Measurements from ENCODE around the gene LCE3A. TPM values are rescaled to one million over a fixed set of nuclear protein-coding genes. Genes with fewer than 3 reads are reported as not detected.

The LCE3A gene
- total and polyA plus RNA-seq, 2 of the 8 experiments (the other 6 are each of a cell fraction or from before 2014, with no cell fraction given) = not detected

DNA sequence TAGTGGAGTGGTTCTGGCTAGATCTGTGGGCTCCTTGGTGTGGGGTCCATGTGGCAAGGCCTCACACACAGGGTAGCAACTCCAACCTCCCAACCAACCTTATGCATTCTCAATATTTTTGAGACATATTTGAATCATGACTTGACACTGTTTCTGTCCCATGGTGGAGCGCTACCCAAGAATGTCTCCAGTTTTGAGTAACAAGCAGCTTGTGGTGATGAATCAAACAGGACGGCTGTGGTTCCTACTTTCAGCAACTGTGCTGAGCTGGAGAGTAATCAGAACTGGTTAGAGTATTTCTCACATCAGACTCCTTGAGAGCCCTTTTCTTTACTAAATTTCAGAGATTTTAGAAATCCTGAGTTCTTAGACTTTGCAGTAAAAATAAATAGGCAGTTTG lies 45.7 kb downstream of the LCE3A start:
- FAIRE-seq = no peak

More for the DNA sequence above, 45.7 kb downstream of the LCE3A start:
- Histone ChIP-seq H3K14ac (ENCODE audit: insufficient read length) (no peak overlapping the region), H3K4me3 (ENCODE audit: extremely low read depth in 1 of 4, insufficient read depth in 2 of 4, low read depth in 3 of 4, low read length in 4 of 4) (no peak overlapping the region), H4K91ac (replicated peaks; ENCODE audit: insufficient read length, low read length) (no peak overlapping the region), H2BK120ac (replicated peaks; ENCODE audit: low read depth, low read length) (no peak overlapping the region), H3K9me3 (ENCODE audit: insufficient read depth in 2 of 2, low read depth in 1 of 2, low read length in 1 of 2) (peaks cover 65 to 84% of the 10 kb centered on the region in 2 experiments), H3K4me1 (replicated peaks in 1 of 4; ENCODE audit: control insufficient read depth in 3 of 4, insufficient read depth in 4 of 4, low read length in 3 of 4) (no peaks in the 10 kb centered on the region), H4K8ac (ENCODE audit: extremely low read depth, insufficient read depth, low read length) (no peak overlapping the region), H3K23ac (ENCODE audit: insufficient read length) (no peak overlapping the region), H3K18ac (ENCODE audit: extremely low read depth, low read length) (no peak overlapping the region), H2BK20ac (ENCODE audit: low read length) (no peak overlapping the region), H3K27me3 (replicated peaks in 1 of 4; ENCODE audit: control insufficient read depth in 3 of 4, extremely low read depth in 1 of 4, insufficient read depth in 3 of 4, low read length in 3 of 4) (no peaks in the 10 kb centered on the region), H3K4me2 (ENCODE audit: insufficient read depth in 1 of 2, low read depth in 2 of 2, low read length in 2 of 2) (no peak overlapping the region), H3K4ac (replicated peaks; ENCODE audit: insufficient read length, low read depth, low read length) (no peak overlapping the region), H2BK12ac (ENCODE audit: low read depth, low read length) (no peak overlapping the region), H3K79me2 (ENCODE audit: control insufficient read depth in 1 of 2, insufficient read depth in 2 of 2, low read length in 2 of 2) (no peaks in the 10 kb centered on the region), H3K56ac (replicated peaks; ENCODE audit: insufficient read length, low read depth, low read length) (no peak overlapping the region), H3K36me3 (ENCODE audit: control insufficient read depth in 2 of 4, insufficient read depth in 4 of 4, low read length in 3 of 4) (no peaks in the 10 kb centered on the region), H4K20me1 (replicated peaks in 1 of 2; ENCODE audit: control insufficient read depth in 1 of 2, insufficient read depth in 2 of 2, low read length in 2 of 2) (no peaks in the 10 kb centered on the region), H3K9ac (replicated peaks in 1 of 4; ENCODE audit: extremely low read depth in 1 of 4, low read depth in 3 of 4, low read length in 3 of 4) (no peak overlapping the region), H3K23me2 (ENCODE audit: low read depth, low read length) (no peaks in the 10 kb centered on the region), H3K27ac (ENCODE audit: low read depth, low read length) (no peak overlapping the region), H3K79me1 (ENCODE audit: low read depth, low read length) (no peaks in the 10 kb centered on the region), H2AFZ (ENCODE audit: low read length) (no peak overlapping the region), H4K5ac (ENCODE audit: insufficient read length, low read depth, low read length) (no peak overlapping the region), H2BK5ac (ENCODE audit: low read depth, low read length) (no peak overlapping the region), H2BK15ac (ENCODE audit: low read length) (no peak overlapping the region), H2AK5ac (ENCODE audit: low read depth, low read length) (no peak overlapping the region)
- CTCF ChIA-PET (ENCODE audit: partially characterized antibody) = no interaction called here
- no peak for DNase-seq (ENCODE audit: low read depth in 1 of 2, low spot score in 2 of 2)
- no peak for TF ChIP-seq TEAD4 (IDR thresholded peaks at IDR 0.05; ENCODE audit: low read depth, low read length)
- POLR2A ChIA-PET (ENCODE audit: partially characterized antibody) = no interaction called here
- 89% methylated on average over 2 of the region's 2 CpGs; no CpG with 5 or more reads in 1 of the 2 experiments for WGBS, 2 experiments (ENCODE audit: extremely low coverage in 1 of 2, insufficient coverage in 1 of 2, insufficient read length in 1 of 2, insufficient replicate concordance in 2 of 2, low coverage in 1 of 2, low lambda C conversion rate in 2 of 2, missing lambda C conversion rate in 1 of 2)

Small RNA genes lying within 50 kb of the gene (small RNA-seq; reads per million reads assigned to genes)
- not detected for gene LCE3A (ENCODE audit: insufficient read depth)
- gene LCE3B (ENCODE audit: insufficient read depth) = not detected

Other genes starting within 250 kb of the LCE3A start
- gene CRNN, start 208.8 kb downstream of the LCE3A start, total RNA-seq (2021; fragmentation: NEBNext Ultra II Directional; extraction: Animal tissue kit (Norgen Biotek cat#: 25700)) = not detected in 2 replicates
- not detected in 2 replicates for gene CRNN, start 208.8 kb downstream of the LCE3A start, polyA plus RNA-seq (2011; rRNA removed)
- not detected in 2 replicates for gene LCE5A, start 112.3 kb downstream of the LCE3A start, total RNA-seq (2021; fragmentation: NEBNext Ultra II Directional; extraction: Animal tissue kit (Norgen Biotek cat#: 25700))
- not detected in 2 replicates for gene LCE5A, start 112.3 kb downstream of the LCE3A start, polyA plus RNA-seq (2011; rRNA removed)
- gene CRCT1, start 108.6 kb downstream of the LCE3A start, total RNA-seq (2021; fragmentation: NEBNext Ultra II Directional; extraction: Animal tissue kit (Norgen Biotek cat#: 25700)) = not detected in 2 replicates
- gene CRCT1, start 108.6 kb downstream of the LCE3A start, polyA plus RNA-seq (2011; rRNA removed) = not detected in 2 replicates
- not detected in 2 replicates for gene LCE3E, start 56.3 kb downstream of the LCE3A start, total RNA-seq (2021; fragmentation: NEBNext Ultra II Directional; extraction: Animal tissue kit (Norgen Biotek cat#: 25700))
- not detected in 2 replicates for gene LCE3E, start 56.3 kb downstream of the LCE3A start, polyA plus RNA-seq (2011; rRNA removed)
- not detected in 2 replicates for gene LCE3D, start 42.6 kb downstream of the LCE3A start, total RNA-seq (2021; fragmentation: NEBNext Ultra II Directional; extraction: Animal tissue kit (Norgen Biotek cat#: 25700))
- not detected in 2 replicates for gene LCE3D, start 42.6 kb downstream of the LCE3A start, polyA plus RNA-seq (2011; rRNA removed)
- gene LCE3C, start 22.9 kb downstream of the LCE3A start, total RNA-seq (2021; fragmentation: NEBNext Ultra II Directional; extraction: Animal tissue kit (Norgen Biotek cat#: 25700)) = not detected in 2 replicates
- not detected in 2 replicates for gene LCE3C, start 22.9 kb downstream of the LCE3A start, polyA plus RNA-seq (2011; rRNA removed)
- gene LCE3B, start 9.3 kb downstream of the LCE3A start, total RNA-seq (2021; fragmentation: NEBNext Ultra II Directional; extraction: Animal tissue kit (Norgen Biotek cat#: 25700)) = not detected in 2 replicates
- gene LCE3B, start 9.3 kb downstream of the LCE3A start, polyA plus RNA-seq (2011; rRNA removed) = not detected in 2 replicates
- not detected in 2 replicates for gene LCE2D, start 40.3 kb upstream of the LCE3A start, total RNA-seq (2021; fragmentation: NEBNext Ultra II Directional; extraction: Animal tissue kit (Norgen Biotek cat#: 25700))
- gene LCE2D, start 40.3 kb upstream of the LCE3A start, polyA plus RNA-seq (2011; rRNA removed) = not detected in 2 replicates
- not detected in 2 replicates for gene LCE2C, start 52.2 kb upstream of the LCE3A start, total RNA-seq (2021; fragmentation: NEBNext Ultra II Directional; extraction: Animal tissue kit (Norgen Biotek cat#: 25700))
- gene LCE2C, start 52.2 kb upstream of the LCE3A start, polyA plus RNA-seq (2011; rRNA removed) = not detected in 2 replicates
- gene LCE2B, start 63.0 kb upstream of the LCE3A start, total RNA-seq (2021; fragmentation: NEBNext Ultra II Directional; extraction: Animal tissue kit (Norgen Biotek cat#: 25700)) = not detected in 2 replicates
- not detected in 2 replicates for gene LCE2B, start 63.0 kb upstream of the LCE3A start, polyA plus RNA-seq (2011; rRNA removed)
- not detected in 2 replicates for gene LCE2A, start 75.2 kb upstream of the LCE3A start, total RNA-seq (2021; fragmentation: NEBNext Ultra II Directional; extraction: Animal tissue kit (Norgen Biotek cat#: 25700))
- gene LCE2A, start 75.2 kb upstream of the LCE3A start, polyA plus RNA-seq (2011; rRNA removed) = not detected in 2 replicates
- not detected in 2 replicates for gene LCE4A, start 85.1 kb upstream of the LCE3A start, total RNA-seq (2021; fragmentation: NEBNext Ultra II Directional; extraction: Animal tissue kit (Norgen Biotek cat#: 25700))
- gene LCE4A, start 85.1 kb upstream of the LCE3A start, polyA plus RNA-seq (2011; rRNA removed) = not detected in 2 replicates
- gene KPRP, start 134.9 kb upstream of the LCE3A start, total RNA-seq (2021; fragmentation: NEBNext Ultra II Directional; extraction: Animal tissue kit (Norgen Biotek cat#: 25700)) = not detected in 2 replicates
- not detected in 2 replicates for gene KPRP, start 134.9 kb upstream of the LCE3A start, polyA plus RNA-seq (2011; rRNA removed)
- gene LCE1F, start 152.0 kb upstream of the LCE3A start, total RNA-seq (2021; fragmentation: NEBNext Ultra II Directional; extraction: Animal tissue kit (Norgen Biotek cat#: 25700)) = not detected in 2 replicates
- not detected in 2 replicates for gene LCE1F, start 152.0 kb upstream of the LCE3A start, polyA plus RNA-seq (2011; rRNA removed)
- gene LCE1E, start 163.2 kb upstream of the LCE3A start, total RNA-seq (2021; fragmentation: NEBNext Ultra II Directional; extraction: Animal tissue kit (Norgen Biotek cat#: 25700)) = not detected in 2 replicates
- gene LCE1E, start 163.2 kb upstream of the LCE3A start, polyA plus RNA-seq (2011; rRNA removed) = not detected in 2 replicates
- gene LCE1D, start 173.6 kb upstream of the LCE3A start, total RNA-seq (2021; fragmentation: NEBNext Ultra II Directional; extraction: Animal tissue kit (Norgen Biotek cat#: 25700)) = not detected in 2 replicates
- gene LCE1D, start 173.6 kb upstream of the LCE3A start, polyA plus RNA-seq (2011; rRNA removed) = not detected in 2 replicates
- gene LCE1C, start 183.5 kb upstream of the LCE3A start, total RNA-seq (2021; fragmentation: NEBNext Ultra II Directional; extraction: Animal tissue kit (Norgen Biotek cat#: 25700)) = not detected in 2 replicates
- gene LCE1C, start 183.5 kb upstream of the LCE3A start, polyA plus RNA-seq (2011; rRNA removed) = not detected in 2 replicates
- gene LCE1B, start 188.9 kb upstream of the LCE3A start, total RNA-seq (2021; fragmentation: NEBNext Ultra II Directional; extraction: Animal tissue kit (Norgen Biotek cat#: 25700)) = not detected in 2 replicates
- gene LCE1B, start 188.9 kb upstream of the LCE3A start, polyA plus RNA-seq (2011; rRNA removed) = not detected in 2 replicates
- gene LCE1A, start 204.4 kb upstream of the LCE3A start, total RNA-seq (2021; fragmentation: NEBNext Ultra II Directional; extraction: Animal tissue kit (Norgen Biotek cat#: 25700)) = not detected in 2 replicates
- not detected in 2 replicates for gene LCE1A, start 204.4 kb upstream of the LCE3A start, polyA plus RNA-seq (2011; rRNA removed)
- not detected in 2 replicates for gene LCE6A, start 219.8 kb upstream of the LCE3A start, total RNA-seq (2021; fragmentation: NEBNext Ultra II Directional; extraction: Animal tissue kit (Norgen Biotek cat#: 25700))
- not detected in 2 replicates for gene LCE6A, start 219.8 kb upstream of the LCE3A start, polyA plus RNA-seq (2011; rRNA removed)
- gene LCE7A, start 236.9 kb upstream of the LCE3A start, total RNA-seq (2021; fragmentation: NEBNext Ultra II Directional; extraction: Animal tissue kit (Norgen Biotek cat#: 25700)) = not detected in 2 replicates
- gene LCE7A, start 236.9 kb upstream of the LCE3A start, polyA plus RNA-seq (2011; rRNA removed) = not detected in 2 replicates

Data from H1 (cell line).